Measurements from ENCODE around the gene ADCY2.

Gene ADCY2

GRCh38 chr5:7754490-7754889 is 358.6 kb downstream of the ADCY2 start:
- DNase-seq = no peak

- DNase-seq = no peak
Measured at GRCh38 chr5:7754997-7755596, 359.2 kb downstream of the ADCY2 start.

GRCh38 chr5:7755958-7756357 is 360.0 kb downstream of the ADCY2 start:
- DNase-seq = no peak

GRCh38 chr5:7756453-7756852 is 360.5 kb downstream of the ADCY2 start:
- no peak for DNase-seq

- DNase-seq = no peak
Measured at GRCh38 chr5:7759257-7759871, 363.4 kb downstream of the ADCY2 start.

GRCh38 chr5:7759951-7760580 is 364.1 kb downstream of the ADCY2 start:
- DNase-seq = no peak

- DNase-seq = no peak
Measured at GRCh38 chr5:7762267-7762666, 366.3 kb downstream of the ADCY2 start.

GRCh38 chr5:7763621-7764072 is 367.7 kb downstream of the ADCY2 start:
- peak; percentile 62 for DNase-seq

- DNase-seq = no peak
Measured at GRCh38 chr5:7764452-7764851, 368.5 kb downstream of the ADCY2 start.

GRCh38 chr5:7770436-7770835 is 374.5 kb downstream of the ADCY2 start:
- DNase-seq = no peak

GRCh38 chr5:7772141-7772540 is 376.2 kb downstream of the ADCY2 start:
- DNase-seq = no peak

GRCh38 chr5:7773178-7773577 is 377.2 kb downstream of the ADCY2 start:
- DNase-seq = no peak

- DNase-seq = no peak
Measured at GRCh38 chr5:7776442-7776841, 380.5 kb downstream of the ADCY2 start.

GRCh38 chr5:7779019-7780005 is 383.4 kb downstream of the ADCY2 start:
- no peak for DNase-seq

GRCh38 chr5:7781899-7782298 is 386.0 kb downstream of the ADCY2 start:
- no peak for DNase-seq

GRCh38 chr5:7784683-7785380 is 388.9 kb downstream of the ADCY2 start:
- no peak for DNase-seq

- no peak for DNase-seq
Measured at GRCh38 chr5:7787770-7788169, 391.8 kb downstream of the ADCY2 start.

- DNase-seq = no peak
Measured at GRCh38 chr5:7789567-7789966, 393.6 kb downstream of the ADCY2 start.

GRCh38 chr5:7793895-7794294 is 398.0 kb downstream of the ADCY2 start:
- no peak for DNase-seq

- no peak for DNase-seq
Measured at GRCh38 chr5:7794311-7794710, 398.4 kb downstream of the ADCY2 start.

GRCh38 chr5:7794823-7795222 is 398.9 kb downstream of the ADCY2 start:
- DNase-seq = no peak

GRCh38 chr5:7795306-7795705 is 399.4 kb downstream of the ADCY2 start:
- DNase-seq = no peak

Data from NCI-H2081 treated with DMSO at 0.1 percent for 48 hours (cell line).